ENCODE measurements around the gene LRCOL1.

The LRCOL1 gene

GRCh38 chr12:132610051-132610759, at the start of gene LRCOL1:
Gene LRCOL1, minus strand, starts transcription at chr12:132610582. Its CDS starts 4,331 bp downstream, at chr12:132606251.
- no peak for DNase-seq

- DNase-seq: no peak
Measured at GRCh38 chr12:132660052-132660451, 49.7 kb upstream of the LRCOL1 start.

DNA sequence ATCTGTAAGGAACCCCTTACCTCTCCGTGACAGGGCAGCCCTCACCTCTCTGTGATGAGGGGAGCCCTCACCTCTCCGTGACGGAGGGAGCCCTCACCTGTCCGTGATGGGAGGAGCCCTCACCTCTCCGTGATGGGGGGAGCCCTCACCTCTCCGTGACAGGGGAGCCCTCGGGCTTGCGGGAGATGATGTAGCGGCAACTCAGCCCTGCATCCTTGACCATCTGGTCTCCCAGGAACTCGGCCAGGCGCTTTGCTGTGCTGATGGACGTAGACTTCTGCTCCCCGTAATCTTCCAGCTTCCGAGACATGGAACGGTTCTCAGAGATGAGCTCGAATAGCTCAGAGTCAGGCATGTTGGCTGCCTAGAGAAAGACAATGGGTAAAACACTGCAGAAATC, 48.8 kb upstream of the LRCOL1 start:
- DNase-seq: no peak

DNA sequence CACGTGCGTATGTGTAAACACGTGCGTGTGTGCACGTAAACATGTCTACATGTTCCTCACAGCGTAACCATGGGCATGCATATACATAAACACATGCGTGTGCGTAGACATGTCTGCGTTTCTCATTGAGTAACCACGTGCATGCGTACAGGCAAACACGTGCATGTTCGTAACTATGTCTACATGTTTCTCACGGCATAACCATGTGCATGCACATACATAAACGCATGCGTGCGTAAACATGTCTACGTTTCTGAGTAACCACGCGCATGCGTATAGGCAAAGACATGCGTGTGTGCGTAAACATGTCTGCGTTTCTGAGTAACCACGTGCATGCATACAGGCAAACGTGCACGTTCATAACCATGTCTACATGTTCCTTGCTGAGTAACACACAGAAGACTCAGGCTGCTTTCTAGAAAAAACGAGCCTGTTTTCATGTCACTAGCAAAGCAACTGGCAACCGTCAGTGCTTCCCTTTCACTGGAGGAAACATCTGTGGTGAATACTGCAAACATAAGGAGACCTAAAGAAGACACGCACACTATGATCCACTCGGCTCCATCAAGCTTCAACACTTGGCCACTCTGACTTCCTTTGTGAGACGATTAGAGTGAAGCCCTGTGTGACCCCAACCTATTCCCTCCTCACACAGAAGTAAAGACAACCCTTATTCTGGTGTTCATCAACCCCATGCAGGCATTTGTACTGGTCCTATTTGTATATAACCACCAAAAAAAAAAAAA, 47.9 kb upstream of the LRCOL1 start:
- DNase-seq: no peak

DNA sequence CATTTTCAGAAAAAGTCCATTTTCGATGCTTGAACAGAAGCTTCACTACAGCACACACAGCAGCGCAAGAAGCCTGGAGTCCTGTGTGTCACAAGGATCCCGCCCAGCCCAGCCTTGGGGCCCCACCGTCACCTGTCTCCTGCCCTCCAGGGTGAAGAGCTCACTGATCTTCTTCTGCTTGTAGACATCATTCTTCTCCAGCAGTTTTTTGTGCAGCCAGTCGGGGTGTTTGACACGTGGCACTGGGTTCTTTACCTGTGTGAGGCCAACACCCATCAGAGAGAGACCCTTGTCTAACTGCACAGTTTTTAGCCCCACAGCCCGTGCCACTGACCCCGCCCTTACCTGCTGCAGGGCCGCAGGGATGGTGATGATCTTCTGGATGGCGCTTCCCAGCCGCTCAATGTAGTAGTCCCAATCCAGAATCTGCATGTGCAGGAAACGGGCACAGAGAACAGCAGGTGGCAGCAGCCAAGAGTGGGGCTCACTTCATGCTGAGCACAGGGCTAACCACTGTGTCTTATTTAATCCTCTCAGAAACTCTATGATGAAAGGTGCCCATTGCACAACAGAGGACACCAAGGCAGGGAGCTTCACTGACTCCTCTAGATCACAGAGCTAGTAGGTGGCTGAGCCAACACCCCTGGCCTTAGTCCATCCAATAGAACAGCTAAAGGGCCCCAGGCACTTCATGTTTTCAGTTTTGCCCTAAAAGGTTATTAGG, 46.8 kb upstream of the LRCOL1 start:
- DNase-seq: no peak

GRCh38 chr12:132653567-132654290, 43.3 kb upstream of the LRCOL1 start:
- no peak for DNase-seq

- no peak for DNase-seq
Measured at GRCh38 chr12:132651444-132652100, 41.2 kb upstream of the LRCOL1 start.

GRCh38 chr12:132649226-132649945, 39.0 kb upstream of the LRCOL1 start:
- DNase-seq: no peak

DNA sequence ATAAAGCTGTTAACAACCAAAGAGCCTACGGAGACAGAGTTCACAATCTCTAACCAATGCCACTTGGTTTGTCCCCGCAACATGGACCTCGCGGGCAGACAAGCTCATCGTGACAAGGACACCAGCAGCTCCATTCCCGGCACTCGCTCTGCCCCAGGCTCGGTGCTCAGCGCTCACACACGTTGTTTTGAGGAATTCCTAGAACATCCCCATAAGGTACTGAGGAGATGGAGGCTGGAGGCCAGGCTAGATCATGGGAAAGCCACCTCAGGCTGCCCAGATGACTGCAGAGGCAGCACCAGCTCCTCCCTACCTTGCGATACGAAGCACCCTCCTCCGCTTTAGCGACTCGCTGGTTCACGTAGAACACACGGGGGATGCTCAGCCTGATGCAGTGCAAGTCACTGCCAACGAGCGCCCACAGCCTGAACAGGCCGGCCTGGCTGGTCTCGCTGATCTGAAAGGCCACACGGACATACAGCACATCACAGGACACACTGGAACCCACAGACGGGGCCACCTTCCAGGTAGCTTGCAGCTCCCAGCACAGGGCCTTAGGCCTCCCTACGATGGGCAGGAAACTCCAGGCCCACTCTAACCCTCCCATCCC, 38.3 kb upstream of the LRCOL1 start:
- no peak for DNase-seq

DNA sequence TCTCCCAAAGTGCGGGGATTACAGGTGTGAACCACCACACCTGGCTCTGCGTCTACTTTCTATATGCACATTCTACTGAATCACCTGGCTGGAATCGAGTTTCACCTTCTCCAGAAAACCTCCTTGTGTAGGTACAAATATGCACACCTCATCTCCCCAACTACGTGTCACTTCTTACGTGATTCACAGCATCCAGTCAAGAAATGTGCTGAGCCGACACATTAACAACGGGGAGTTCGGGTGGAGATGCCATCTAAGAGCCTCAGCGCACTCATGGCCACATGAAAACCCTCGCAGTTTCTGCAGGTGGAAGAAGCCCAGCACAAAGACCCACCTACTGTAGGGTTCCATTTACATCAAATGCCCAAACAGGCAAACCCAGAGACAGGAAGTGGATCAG, 37.5 kb upstream of the LRCOL1 start:
- DNase-seq: no peak

- no peak for DNase-seq
Measured at GRCh38 chr12:132646850-132647249, 36.5 kb upstream of the LRCOL1 start.

DNA sequence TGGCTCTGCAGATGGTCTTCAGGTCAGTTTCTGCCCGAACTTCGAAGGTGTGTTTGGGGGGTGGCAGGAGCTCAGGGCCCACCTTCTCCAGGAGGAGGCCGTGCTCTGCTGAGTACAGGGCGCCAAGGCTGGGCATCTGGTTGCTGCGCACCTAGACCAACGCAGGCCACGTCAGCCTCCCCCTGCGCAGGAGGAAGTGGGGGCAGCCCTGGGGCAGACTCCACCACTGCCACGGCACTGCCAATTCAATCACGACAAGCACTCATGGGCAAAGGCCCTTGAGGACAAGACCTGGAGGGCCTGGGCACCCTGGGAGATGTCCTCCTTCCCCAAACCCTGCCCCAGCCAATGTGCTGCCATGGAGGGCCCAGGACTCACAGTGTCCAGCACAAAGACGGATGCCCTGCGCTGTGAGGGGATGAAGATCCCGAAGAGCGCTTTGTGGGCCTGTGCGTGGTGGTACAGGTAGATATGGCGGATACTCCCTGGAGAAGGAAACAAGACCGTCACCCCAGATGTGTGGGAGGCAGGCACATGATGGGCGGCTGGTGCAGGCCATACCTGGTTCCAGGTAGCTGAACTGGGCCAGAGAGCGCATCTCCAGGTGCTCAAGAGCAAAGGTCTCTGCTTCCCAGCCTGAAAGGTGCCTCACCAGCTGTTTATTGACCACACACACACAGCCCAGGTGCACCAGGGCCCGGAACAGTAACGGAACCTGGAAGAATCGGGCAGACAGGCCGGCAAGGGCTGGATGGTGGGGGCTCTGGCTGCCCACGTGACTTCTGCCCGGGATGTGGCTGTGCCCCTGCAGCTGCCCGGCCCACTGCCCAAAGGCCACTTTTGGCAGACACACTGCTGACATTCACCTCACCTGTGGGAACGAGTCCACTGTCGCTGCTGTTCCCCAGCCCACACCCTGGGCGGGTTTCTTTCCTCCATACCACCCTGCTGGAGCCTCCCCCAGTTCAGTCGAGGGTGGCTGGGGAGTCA, 32.8 kb upstream of the LRCOL1 start:
- no peak for DNase-seq

DNA sequence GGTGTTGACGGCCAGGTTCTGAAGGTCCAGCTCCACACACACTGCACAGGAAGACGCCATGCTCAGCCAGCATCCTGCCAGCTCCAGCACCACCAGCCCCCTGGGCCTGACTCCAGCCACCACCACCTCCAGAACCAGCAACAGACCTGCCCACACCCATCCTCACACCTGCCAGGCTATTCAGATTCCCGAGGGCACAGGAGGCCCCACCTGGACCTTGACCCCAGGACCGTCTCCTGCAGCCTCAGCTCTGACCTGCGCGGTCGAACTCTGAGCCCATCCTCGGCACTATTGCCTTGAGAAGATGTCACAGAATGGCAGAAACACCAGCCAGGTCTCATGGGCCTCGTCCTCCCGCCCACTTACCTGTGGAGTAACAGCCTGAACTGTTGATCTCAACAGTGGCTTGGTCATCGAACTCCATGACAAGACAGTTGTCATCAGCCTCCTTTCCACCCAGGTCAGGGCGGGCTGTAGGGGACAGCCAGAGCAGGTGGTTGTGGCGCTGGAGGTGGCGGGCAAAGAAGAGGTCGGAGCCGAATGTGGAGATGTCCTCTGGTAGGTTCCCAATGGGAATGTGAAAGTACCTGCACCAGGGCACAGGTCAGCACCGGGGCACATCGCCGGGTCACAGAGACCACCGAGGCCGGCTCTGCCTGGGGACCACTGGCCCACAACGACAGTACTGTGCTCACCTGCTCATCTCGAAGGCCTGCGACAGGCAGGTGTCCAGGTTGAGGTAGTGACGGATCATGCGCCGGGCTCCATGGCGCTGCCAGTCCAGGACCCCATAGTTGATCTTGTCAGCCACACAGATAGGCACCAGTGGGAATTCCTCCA, 31.6 kb upstream of the LRCOL1 start:
- no peak for DNase-seq

DNA sequence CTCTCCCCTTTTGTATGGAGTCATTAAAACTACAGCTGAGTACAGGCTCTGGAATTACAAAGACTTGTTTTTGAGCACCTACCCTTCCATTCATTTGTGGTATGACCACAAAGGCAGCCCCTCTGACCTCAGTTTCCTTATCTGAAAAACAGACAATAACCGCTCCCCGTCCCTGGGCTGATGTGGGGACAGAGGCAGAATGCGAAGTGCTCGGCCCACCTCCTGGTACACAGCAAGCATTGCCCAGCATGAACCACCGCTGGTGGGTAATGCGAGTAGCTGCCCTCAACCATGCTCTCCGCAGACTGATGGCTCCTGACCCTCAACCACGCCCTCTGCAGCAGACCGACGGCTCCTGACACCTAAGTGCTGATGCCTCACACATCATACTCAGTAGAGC, 30.6 kb upstream of the LRCOL1 start:
- DNase-seq: no peak

DNA sequence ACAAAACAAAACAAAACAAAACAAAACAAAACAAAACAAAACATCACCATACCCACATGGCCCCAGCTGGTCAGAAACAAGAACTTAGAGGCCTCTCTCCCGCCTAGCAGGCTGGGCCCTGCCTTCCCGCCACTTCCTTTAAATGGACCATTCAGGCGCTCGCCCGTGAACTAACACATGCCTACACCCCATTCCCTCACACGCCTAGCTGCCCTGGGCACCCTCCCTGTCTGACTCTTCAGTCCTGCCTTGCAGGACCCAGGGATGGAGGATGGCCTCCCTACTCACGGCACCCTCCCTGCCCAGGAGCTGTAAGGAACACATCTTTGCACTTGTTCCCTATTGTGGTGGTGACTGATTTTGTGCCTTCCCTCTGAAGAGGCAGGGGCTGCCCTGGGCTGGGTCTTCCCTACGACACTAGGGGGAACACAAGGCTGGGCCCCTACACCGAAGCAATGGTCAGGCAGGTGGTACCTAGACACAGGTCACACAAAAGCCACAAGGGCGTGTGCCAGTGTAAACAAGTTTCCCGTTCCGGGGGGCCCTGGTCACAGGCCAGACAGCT, 29.7 kb upstream of the LRCOL1 start:
- DNase-seq: no peak

DNA sequence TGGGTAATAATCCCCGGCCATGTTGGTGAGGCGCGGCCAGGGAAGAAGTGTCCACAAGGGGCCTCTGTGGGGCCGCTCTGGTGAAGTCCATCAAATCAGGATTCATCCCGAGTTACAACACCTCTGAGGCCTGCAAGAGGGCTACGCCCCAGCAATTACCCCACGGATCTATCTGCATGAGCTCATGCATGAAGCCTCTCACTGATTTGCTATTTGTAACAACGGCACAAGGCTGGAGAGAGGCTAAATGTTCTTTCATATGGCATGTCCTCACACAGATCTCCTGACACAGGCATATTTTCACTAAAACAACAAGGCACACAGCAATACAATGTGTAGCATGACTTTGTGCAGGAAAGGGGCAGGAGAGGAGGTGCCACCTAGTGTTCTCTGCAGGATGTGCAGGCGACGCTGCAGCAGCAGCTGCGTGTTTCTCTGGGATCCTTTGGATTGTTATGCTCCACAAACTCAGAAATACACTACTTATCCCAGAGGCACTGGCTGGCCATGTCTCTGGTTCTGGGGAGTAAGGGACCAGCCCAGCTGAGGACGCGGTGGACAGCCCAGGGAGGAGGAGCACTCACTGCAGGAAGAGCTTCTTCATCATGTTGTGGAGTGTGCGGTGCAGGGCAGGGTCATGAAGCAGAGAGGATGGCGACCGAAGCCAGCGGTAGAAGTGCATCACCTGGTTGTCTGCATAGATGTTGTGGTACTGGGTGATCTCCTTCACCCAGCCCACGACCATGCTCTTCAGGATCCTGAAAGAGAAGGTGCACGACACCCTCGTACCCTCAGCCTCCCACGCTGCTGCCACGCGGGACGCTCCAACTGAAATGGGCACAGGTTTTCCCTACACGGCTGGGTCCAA, 28.4 kb upstream of the LRCOL1 start:
- DNase-seq: no peak

DNA sequence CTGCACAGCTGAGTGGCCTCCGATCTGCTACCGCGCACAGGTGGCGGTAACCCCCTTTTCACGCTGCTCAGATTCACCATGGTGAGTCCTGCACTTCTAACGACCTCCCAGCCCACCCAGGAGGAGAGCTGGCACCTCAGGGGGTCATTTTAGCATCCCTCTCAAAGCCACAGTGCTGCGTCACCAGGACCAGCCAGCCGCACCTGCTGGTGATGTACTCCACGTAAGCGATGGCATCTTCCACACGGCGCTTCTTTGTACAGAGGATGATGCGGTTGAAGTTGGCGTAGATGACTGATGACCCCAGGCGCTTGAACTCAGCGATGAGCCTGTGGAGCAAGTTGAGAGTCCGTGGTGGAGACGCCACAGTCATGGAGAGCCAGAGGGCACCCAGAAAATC, 27.4 kb upstream of the LRCOL1 start:
- DNase-seq: no peak
